IMR-90 (cell line): ENCODE results near the gene GPR161. TPM values are rescaled to one million over a fixed set of nuclear protein-coding genes. Genes with fewer than 3 reads are reported as not detected.

ENCODE experiments used
- ATAC-seq: fragments of 200-7000 bp; cut with Tn5 transposase; 2 replicates; pipeline ENCODE4 v1.9.1; 2020; ENCODE audit warnings: low read depth, mild to moderate bottlenecking, moderate library complexity
- BruUV-seq: library from RNA; stranded (reverse); fragments of 400-500 nt; replicated peaks from 2 replicates; lab custom pipeline; 2021; lab: Mats Ljungman, UMichigan
- CTCF ChIA-PET: fragments of 300-600 bp; formaldehyde crosslinking; extraction: SDS; loops from one replicate; lab custom pipeline; 2021; ENCODE audit warnings: antibody characterized with exemption; lab: Yijun Ruan, JAX
- POLR2A ChIA-PET: fragments of 300-600 bp; sonication (Branson Sonifier 250); formaldehyde crosslinking; loops from one replicate; lab custom pipeline; 2022; ENCODE audit warnings: antibody characterized with exemption; ENCODE audit not compliant: unreplicated experiment; lab: Charles Lee
- DNase-seq: peaks from one replicate; pipeline ENCODE4 v3.0.0; 2013
- H2AFZ ChIP-seq: replicated peaks from 2 replicates; pipeline ENCODE3; 2013; ENCODE audit warnings: low read length, mild to moderate bottlenecking; ENCODE audit not compliant: poor library complexity
- H2AK5ac ChIP-seq: 2 replicates; pipeline ENCODE4 v1.6.1; 2013; ENCODE audit warnings: low read depth, low read length, inconsistent platforms
- H2AK9ac ChIP-seq: replicated peaks from 2 replicates; pipeline ENCODE3; 2013; ENCODE audit warnings: mild to moderate bottlenecking, low read depth, low read length, moderate library complexity; ENCODE audit not compliant: poor library complexity
- H2BK120ac ChIP-seq: 2 replicates; pipeline ENCODE4 v1.6.1; 2013; ENCODE audit warnings: low read depth, low read length, inconsistent platforms
- H2BK15ac ChIP-seq: 3 replicates; pipeline ENCODE4 v1.6.1; 2013; ENCODE audit warnings: low read depth, low read length, inconsistent platforms
- H2BK20ac ChIP-seq: 2 replicates; pipeline ENCODE4 v1.6.1; 2013; ENCODE audit warnings: low read depth, mild to moderate bottlenecking, inconsistent platforms, low read length, moderate library complexity
- H2BK5ac ChIP-seq: 2 replicates; pipeline ENCODE4 v1.6.1; 2013; ENCODE audit warnings: mild to moderate bottlenecking, low read depth, low read length, inconsistent platforms; ENCODE audit not compliant: poor library complexity, severe bottlenecking
- H3K14ac ChIP-seq: replicated peaks from 2 replicates; pipeline ENCODE4 v1.6.1; 2013; ENCODE audit warnings: low read depth, low read length, inconsistent platforms
- H3K18ac ChIP-seq: 2 replicates; pipeline ENCODE4 v1.6.1; 2013; ENCODE audit warnings: low read depth, low read length, control low read depth
- H3K23ac ChIP-seq: 2 replicates; pipeline ENCODE4 v1.6.1; 2013; ENCODE audit warnings: low read depth, low read length, inconsistent platforms
- H3K27ac ChIP-seq: 2 replicates; pipeline ENCODE4 v1.5.1; 2013; ENCODE audit warnings: mild to moderate bottlenecking, control low read depth, low read length; ENCODE audit not compliant: insufficient read depth
- H3K27me3 ChIP-seq: 2 replicates; pipeline ENCODE4 v1.6.1; 2013; ENCODE audit warnings: low read length; ENCODE audit not compliant: control insufficient read depth, insufficient read depth
- H3K36me3 ChIP-seq: 2 replicates; pipeline ENCODE4 v1.6.1; 2013; ENCODE audit warnings: low read length, mixed read lengths; ENCODE audit not compliant: control insufficient read depth, insufficient read depth
- H3K4ac ChIP-seq: 2 replicates; pipeline ENCODE4 v1.6.1; 2013; ENCODE audit warnings: low read depth, low read length, inconsistent platforms
- H3K4me1 ChIP-seq: 2 replicates; pipeline ENCODE4 v1.6.1; 2013; ENCODE audit warnings: low read length, mixed read lengths; ENCODE audit not compliant: control insufficient read depth, insufficient read depth
- H3K4me2 ChIP-seq: 2 replicates; pipeline ENCODE4 v1.6.1; 2013; ENCODE audit warnings: low read depth, mild to moderate bottlenecking, control low read depth, low read length, moderate library complexity
- H3K4me3 ChIP-seq: 2 replicates; pipeline ENCODE4 v1.5.1; 2013; ENCODE audit warnings: low read depth, mild to moderate bottlenecking, control low read depth, low read length, moderate library complexity; ENCODE audit not compliant: insufficient read depth
- H3K56ac ChIP-seq: 2 replicates; pipeline ENCODE4 v1.6.1; 2013; ENCODE audit warnings: low read length, inconsistent platforms; ENCODE audit not compliant: insufficient read depth; ENCODE audit errors: extremely low read depth
- H3K79me1 ChIP-seq, 2 experiments: 2 replicates each; pipeline ENCODE4 v1.6.1; 2013; ENCODE audit warnings: low read length in 2 of 2, inconsistent platforms in 1 of 2, low read depth in 1 of 2
- H3K9ac ChIP-seq: 2 replicates; pipeline ENCODE4 v1.6.1; 2013; ENCODE audit warnings: low read depth, low read length, control low read depth
- H3K9me1 ChIP-seq: 2 replicates; pipeline ENCODE4 v1.6.1; 2013; ENCODE audit warnings: low read length, inconsistent platforms; ENCODE audit not compliant: insufficient read depth
- H3K9me3 ChIP-seq: 2 replicates; pipeline ENCODE4 v1.6.1; 2013; ENCODE audit warnings: low read length; ENCODE audit not compliant: control insufficient read depth, insufficient read depth
- H4K20me1 ChIP-seq: 2 replicates; pipeline ENCODE4 v1.6.1; 2013; ENCODE audit warnings: low read length, inconsistent platforms; ENCODE audit not compliant: insufficient read depth
- H4K5ac ChIP-seq: 2 replicates; pipeline ENCODE4 v1.6.1; 2013; ENCODE audit warnings: mild to moderate bottlenecking, low read depth, low read length, control low read depth
- H4K8ac ChIP-seq, 2 experiments: 2 replicates each; pipeline ENCODE4 v1.6.1; 2013; ENCODE audit warnings: low read depth in 2 of 2, low read length in 2 of 2, control low read depth in 1 of 2, inconsistent platforms in 1 of 2
- H4K91ac ChIP-seq: 2 replicates; pipeline ENCODE4 v1.6.1; 2013; ENCODE audit warnings: low read depth, low read length, inconsistent platforms; ENCODE audit not compliant: insufficient read depth
- BHLHE40 ChIP-seq: fragments of 150-350 bp; IDR thresholded peaks from 2 replicates; pipeline ENCODE4 v1.6.1; 2016; ENCODE audit warnings: mild to moderate bottlenecking, low read depth, low read length
- CEBPB ChIP-seq: IDR thresholded peaks from 2 replicates; pipeline ENCODE4 v1.6.1; 2012; ENCODE audit warnings: low read depth, low read length, improper control_type of control experiment
- MAFK ChIP-seq: IDR thresholded peaks from 2 replicates; pipeline ENCODE4 v1.6.1; 2012; ENCODE audit warnings: low read depth, low read length, improper control_type of control experiment
- MAZ ChIP-seq: IDR thresholded peaks from 2 replicates; pipeline ENCODE4 v1.6.1; 2012; ENCODE audit warnings: low read depth, mild to moderate bottlenecking, low read length, improper control_type of control experiment, moderate library complexity, borderline replicate concordance
- MXI1 ChIP-seq: IDR thresholded peaks from 2 replicates; pipeline ENCODE4 v1.6.1; 2012; ENCODE audit warnings: low read depth, mild to moderate bottlenecking, low read length, moderate library complexity, borderline replicate concordance
- NFE2L2 ChIP-seq: fragments of 150-350 bp; IDR thresholded peaks from 2 replicates; pipeline ENCODE4 v1.6.1; 2016; ENCODE audit warnings: low read depth, mild to moderate bottlenecking, low read length
- RAD21 ChIP-seq: IDR thresholded peaks from 2 replicates; pipeline ENCODE4 v1.6.1; 2012; ENCODE audit warnings: low read length, improper control_type of control experiment
- RCOR1 ChIP-seq: IDR thresholded peaks from 2 replicates; pipeline ENCODE4 v1.6.1; 2012; ENCODE audit warnings: mild to moderate bottlenecking, low read length, improper control_type of control experiment; ENCODE audit not compliant: insufficient replicate concordance
- RFX5 ChIP-seq: IDR thresholded peaks from 2 replicates; pipeline ENCODE4 v1.8.0; 2012; ENCODE audit warnings: low read depth, mild to moderate bottlenecking, low read length, moderate library complexity
- USF2 ChIP-seq: fragments of 150-350 bp; IDR thresholded peaks from 2 replicates; pipeline ENCODE4 v1.6.1; 2017; ENCODE audit warnings: mild to moderate bottlenecking, antibody characterized with exemption, low read length, low read depth
- WGBS, 2 experiments: methylation state at CpG; one replicate each; pipeline versions ENCODE4 v1.1.5 to v1.1.7; 2013; ENCODE audit warnings: missing lambda C conversion rate in 2 of 2; ENCODE audit not compliant: insufficient read length in 1 of 2; ENCODE audit errors: extremely low coverage in 2 of 2; 5-methylcytosine and 5-hydroxymethylcytosine counted together
- dilution Hi-C: fragments of 300-500 bp; cut with HindIII; formaldehyde crosslinking; loops from one replicate; pipeline ENCODE4 v1.14.3; 2018; ENCODE audit warnings: low sequenced_read_pairs; ENCODE audit not compliant: unreplicated experiment
- in situ Hi-C: fragments of 300-500 bp; cut with MboI; formaldehyde crosslinking; loops from 3 replicates; pipeline ENCODE4 v1.14.3; 2019; ENCODE audit warnings: low sequenced_read_pairs, inconsistent platforms, mixed read lengths
- intact Hi-C: fragments of 100-400 bp; cut with micrococcal nuclease; formaldehyde crosslinking; loops from 2 replicates; pipeline ENCODE4 v1.10.0; 2022
- polyA plus RNA-seq, 3 experiments: library from polyadenylated mRNA; depleted of rRNA; stranded (reverse); fragments of >200 nt; gene quantifications; 2 replicates each; pipeline ENCODE4 v1.2.3, GENCODE V29; 2012; ENCODE audit warnings: low replicate concordance in 1 of 3
- total RNA-seq: library from RNA; depleted of rRNA; stranded (reverse); fragments of >200 nt; gene quantifications from 2 replicates; pipeline ENCODE4 v1.2.3, GENCODE V29; 2012
- TF ChIP-seq, protein P1 (sequence below): fragments of 150-350 bp; IDR thresholded peaks from 2 replicates; pipeline ENCODE4 v1.6.1; 2016; ENCODE audit warnings: low read depth, mild to moderate bottlenecking, low read length, moderate library complexity, borderline replicate concordance

The GPR161 gene
- total and polyA plus RNA-seq, 2 of the 4 experiments (the other 2 are of a cell fraction), result 12.5 to 13.3 TPM

DNA sequence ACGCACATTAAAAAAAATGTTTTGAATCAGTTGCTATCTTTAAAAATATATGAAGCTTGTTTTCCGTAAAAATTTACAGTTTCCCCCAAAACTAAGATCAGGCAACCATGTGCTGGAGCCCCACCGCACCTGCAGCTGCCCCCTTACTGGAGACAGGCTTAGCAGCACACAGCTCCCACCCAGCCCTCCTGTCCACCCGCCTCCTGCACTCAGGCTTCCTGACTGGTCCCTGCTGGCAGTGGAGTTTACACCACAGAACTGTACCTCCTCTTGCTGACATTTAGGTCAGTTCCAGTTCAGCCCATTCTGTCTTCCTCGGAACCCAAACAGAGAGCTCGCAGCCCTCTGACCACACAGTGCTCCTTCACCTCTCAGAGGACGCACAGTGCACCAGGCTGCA lies 2.1 kb downstream of the GPR161 start (continued):
- TF ChIP-seq USF2, result no peak
- no peak for TF ChIP-seq MXI1
- TF ChIP-seq RCOR1, result no peak
- TF ChIP-seq MAZ, result no peak
- no peak for TF ChIP-seq RFX5
- TF ChIP-seq RAD21, result no peak

DNA sequence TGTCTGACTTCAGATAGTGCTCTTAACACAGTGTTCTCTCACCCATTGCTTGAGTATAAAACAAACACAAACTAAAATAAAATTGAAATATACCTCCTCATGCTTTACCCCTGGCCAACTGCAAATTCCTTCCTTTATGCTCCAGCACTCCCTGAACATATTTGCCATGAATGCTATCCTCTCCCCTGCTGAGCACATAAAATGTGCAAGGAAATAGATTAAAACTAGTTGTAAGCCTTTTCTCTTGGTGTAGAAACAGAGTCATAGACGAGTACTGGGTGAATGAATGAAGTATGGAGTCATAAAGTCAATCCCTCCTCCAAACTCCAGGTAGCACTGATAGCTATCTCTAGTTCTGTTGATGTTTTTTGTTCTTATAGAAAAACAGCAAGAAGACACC lies 2.6 kb downstream of the GPR161 start:
- peaks cover 2% of the 10 kb centered on the region; the same call in 1 of the 2 replicates for H3K9me1 ChIP-seq
- CTCF ChIA-PET, result no interaction called here
- no peak overlapping the region for H4K5ac ChIP-seq
- no peak overlapping the region for H3K9ac ChIP-seq
- no peak overlapping the region for H3K4ac ChIP-seq
- H3K36me3 ChIP-seq, result peaks cover 3% of the 10 kb centered on the region
- H2AK5ac ChIP-seq, result no peak overlapping the region
- dilution Hi-C loops, result no loop called here
- peaks cover 3% of the 10 kb centered on the region; the same call in 1 of the 2 replicates for H3K4me1 ChIP-seq
- H3K4me3 ChIP-seq, result no peak overlapping the region
- peaks cover 23 to 38% of the 10 kb centered on the region in 2 experiments for H3K79me1 ChIP-seq
- H2AK9ac ChIP-seq, result no peak overlapping the region
- H3K23ac ChIP-seq, result no peak overlapping the region
- TF ChIP-seq NFE2L2, result no peak
- no peak for TF ChIP-seq RAD21
- TF ChIP-seq BHLHE40, result no peak
- no peak for TF ChIP-seq RFX5
- no peak for TF ChIP-seq CEBPB
- TF ChIP-seq MAFK, result no peak
- TF ChIP-seq, protein P1, sequence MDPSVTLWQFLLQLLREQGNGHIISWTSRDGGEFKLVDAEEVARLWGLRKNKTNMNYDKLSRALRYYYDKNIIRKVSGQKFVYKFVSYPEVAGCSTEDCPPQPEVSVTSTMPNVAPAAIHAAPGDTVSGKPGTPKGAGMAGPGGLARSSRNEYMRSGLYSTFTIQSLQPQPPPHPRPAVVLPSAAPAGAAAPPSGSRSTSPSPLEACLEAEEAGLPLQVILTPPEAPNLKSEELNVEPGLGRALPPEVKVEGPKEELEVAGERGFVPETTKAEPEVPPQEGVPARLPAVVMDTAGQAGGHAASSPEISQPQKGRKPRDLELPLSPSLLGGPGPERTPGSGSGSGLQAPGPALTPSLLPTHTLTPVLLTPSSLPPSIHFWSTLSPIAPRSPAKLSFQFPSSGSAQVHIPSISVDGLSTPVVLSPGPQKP, result no peak
- no peak for TF ChIP-seq RCOR1
- in situ Hi-C loops, result loop anchor here (25.0 kb wide), 1 partner anchor 978 kb away; the partner anchor contains the start of gene ATP1B1
- H2BK20ac ChIP-seq, result no peak overlapping the region
- ATAC-seq, result no peak
- H3K4me2 ChIP-seq, result no peak overlapping the region
- H4K8ac ChIP-seq, result no peak overlapping the region
- no peak overlapping the region for H3K56ac ChIP-seq
- no peak overlapping the region for H3K14ac ChIP-seq
- no peaks in the 10 kb centered on the region for H4K20me1 ChIP-seq
- no peak overlapping the region for H2BK5ac ChIP-seq
- H2AFZ ChIP-seq, result no peak overlapping the region
- H3K9me3 ChIP-seq, result no peaks in the 10 kb centered on the region
- no TSS peak for BruUV-seq
- POLR2A ChIA-PET, result no interaction called here
- no peak overlapping the region for H3K18ac ChIP-seq
- no peak for DNase-seq
- H4K91ac ChIP-seq, result no peak overlapping the region
- H2BK15ac ChIP-seq, result no peak overlapping the region
- no CpG with 5 or more reads among the region's 1 CpG for WGBS, 2 experiments
- H3K27me3 ChIP-seq, result no peaks in the 10 kb centered on the region
- H3K27ac ChIP-seq, result no peak overlapping the region
- intact Hi-C loops, result no loop called here
- H2BK120ac ChIP-seq, result no peak overlapping the region
